GM12891 (cell line): ENCODE measurements around the gene LRPAP1.

Source experiments
- POLR2A ChIP-seq: IDR thresholded peaks from 2 replicates; pipeline ENCODE4 v1.6.1; 2011; ENCODE audit warnings: low read depth, low read length, control low read depth
- POLR2AphosphoS5 ChIP-seq: IDR thresholded peaks from 2 replicates; pipeline ENCODE4 v1.6.1; 2011; ENCODE audit warnings: low read depth, low read length, control low read depth

DNA sequence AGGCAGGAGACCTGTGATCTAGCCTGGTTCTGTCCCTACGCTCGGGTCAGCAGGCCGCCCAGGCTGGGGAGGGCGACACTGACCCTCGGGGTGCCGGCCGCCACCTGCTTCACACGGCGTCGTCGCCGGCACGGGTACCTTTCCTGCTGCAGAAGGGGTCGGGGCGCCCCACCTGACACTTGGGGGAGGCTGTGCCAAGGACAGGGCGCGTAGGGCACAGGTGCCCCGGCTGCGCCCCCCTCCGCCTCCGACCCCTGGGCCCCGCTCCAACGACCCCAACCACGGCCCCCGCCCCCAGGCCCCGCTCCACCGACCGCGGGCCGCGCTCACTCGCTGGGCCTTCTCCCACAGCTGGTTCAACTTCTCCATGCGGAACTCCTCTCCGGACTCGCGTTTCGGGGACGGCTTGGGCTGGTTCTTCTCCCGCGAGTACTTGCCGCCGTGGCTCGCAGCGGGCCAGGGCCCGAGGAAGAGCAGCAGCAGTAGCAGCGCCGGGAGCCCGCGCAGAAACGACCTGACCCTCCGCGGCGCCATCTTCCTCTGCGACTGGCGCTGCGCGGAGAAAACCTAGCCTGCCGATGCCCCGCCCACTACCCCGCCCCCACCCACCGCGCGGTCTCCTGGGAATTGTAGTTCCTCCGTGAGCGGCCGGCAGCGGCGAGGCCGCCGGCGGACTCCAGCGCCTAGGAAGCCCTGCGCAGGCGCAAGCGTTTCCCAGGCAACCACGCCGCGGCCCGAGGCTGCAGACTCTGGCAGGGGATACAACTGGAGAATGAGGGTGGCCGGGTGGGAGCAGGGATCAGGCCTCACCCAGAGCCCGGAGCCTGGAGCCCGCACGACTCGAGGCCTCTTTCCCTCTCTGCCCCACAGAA lies at the start of gene LRPAP1:
- TF ChIP-seq POLR2AphosphoS5 (peak; percentile 97), POLR2A (peak; percentile 97)
